Measurements from ENCODE around the gene LSAMP.

GRCh38 chr3:116473602-116474001 is 28.3 kb upstream of the LSAMP start:
- TF ChIP-seq CTCF (IDR thresholded peaks at IDR 0.05), result no peak
- TF ChIP-seq POLR2A (IDR thresholded peaks at IDR 0.05), result no peak
